ENCODE measurements around the gene OLIG1.

OLIG1 gene

DNA sequence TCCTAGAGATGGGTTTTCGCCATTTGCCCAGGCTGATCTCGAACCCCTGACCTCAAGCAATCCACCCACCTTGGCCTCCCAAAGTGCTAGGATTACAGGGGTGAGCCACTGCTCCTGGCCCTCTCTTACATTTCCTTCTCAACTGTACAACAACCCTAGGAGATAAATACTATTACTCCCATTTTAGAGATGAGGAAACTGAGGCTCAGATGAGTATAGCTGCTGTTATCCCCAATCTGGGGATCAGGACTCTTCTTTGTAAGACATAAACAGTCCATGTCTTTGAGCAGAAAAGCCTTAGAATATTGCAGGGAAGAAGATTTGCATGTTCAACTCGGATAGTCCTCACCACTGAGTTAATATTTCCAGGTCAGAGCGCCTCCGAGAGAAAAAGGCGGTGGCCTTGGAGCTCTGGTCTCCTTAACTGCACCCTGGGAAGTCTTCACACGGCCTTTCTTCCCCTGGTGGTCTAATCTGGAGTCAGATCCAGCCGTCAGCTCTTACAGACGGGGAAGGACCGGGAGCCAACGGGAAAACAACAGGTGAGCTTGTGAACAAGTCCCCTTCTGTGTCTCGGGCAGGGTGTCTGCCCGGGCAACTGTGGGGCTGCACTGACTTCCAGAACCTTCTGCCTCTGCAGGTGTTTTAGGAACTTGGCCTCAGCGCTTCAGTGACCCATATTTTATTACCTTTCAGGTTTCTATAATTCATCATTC is 5.9 kb upstream of the OLIG1 start:
- no peak for DNase-seq

DNA sequence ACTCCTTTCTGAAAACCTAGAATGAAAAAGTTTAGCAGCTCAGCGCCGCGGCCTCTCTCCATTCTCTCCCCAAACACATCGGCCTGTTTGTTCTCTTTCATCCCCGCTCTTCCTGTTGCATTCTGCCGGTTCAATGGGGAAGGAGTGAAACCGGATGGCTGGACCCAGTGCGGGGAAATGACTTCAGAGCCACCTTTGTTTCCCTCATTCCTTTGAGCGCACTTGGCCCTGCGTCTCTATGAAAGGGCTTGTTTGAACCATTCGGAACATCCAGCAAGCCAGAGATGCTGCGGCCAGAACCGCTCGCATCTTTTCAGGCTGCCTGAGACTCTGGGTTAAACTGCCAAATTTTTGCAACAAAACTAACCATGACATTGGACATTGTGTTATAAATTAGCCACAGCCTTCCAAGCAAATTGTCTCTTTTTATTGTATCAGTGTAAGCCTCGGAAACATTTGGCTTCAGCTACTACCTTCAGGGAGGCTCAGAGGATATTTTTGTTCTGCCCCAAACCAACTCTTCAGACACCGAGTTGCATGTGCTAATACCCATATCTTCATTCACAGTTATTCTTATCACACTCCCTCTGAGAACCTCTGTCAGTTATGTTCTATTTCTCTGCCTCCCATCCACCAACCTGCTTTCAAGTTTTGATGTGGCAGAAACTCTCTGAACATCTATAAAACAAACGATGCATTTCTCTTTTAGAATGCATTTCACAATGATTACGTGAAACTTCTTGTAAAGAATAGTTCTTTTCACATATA is 5.1 kb upstream of the OLIG1 start:
- DNase-seq: no peak

DNA sequence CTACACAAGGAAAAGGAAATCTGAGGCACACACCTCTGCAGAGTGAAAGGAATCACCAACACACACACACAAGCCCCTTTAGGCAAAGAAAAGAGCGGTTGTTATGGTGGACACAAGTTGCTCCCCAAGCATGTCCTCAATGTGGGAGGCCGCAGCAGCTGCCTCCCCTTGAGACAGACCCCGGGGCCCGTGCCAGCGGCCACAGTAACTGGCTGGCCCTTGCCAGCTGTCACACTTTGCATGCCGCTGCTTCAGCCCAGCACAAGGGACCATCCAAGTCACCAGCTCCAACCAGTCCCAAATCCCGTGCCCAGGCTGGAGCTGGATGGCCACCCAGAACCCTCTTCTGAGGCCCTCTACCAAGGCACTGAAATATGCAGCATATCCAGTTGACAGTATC is 2.9 kb upstream of the OLIG1 start:
- DNase-seq: no peak

DNA sequence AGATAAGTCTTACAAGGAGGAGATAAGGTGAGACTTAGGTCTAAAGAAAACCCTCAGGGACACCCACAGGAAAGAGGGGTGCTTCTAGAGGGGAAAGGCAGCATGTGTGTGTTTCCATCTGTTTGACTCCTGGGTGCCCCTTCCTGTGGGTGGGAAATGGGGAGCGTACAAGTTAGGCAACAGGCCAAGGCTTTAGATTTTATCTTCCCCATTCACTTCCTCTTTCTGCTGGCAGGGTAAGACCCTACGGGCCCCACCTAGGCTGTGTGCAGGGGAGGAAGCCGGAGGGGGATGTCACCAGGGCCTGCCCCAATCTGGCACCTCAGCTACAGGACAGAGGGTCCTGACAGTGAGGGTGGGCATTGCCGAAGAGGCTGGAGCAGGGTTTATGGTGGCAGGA is 2.5 kb upstream of the OLIG1 start:
- DNase-seq: no peak

DNA sequence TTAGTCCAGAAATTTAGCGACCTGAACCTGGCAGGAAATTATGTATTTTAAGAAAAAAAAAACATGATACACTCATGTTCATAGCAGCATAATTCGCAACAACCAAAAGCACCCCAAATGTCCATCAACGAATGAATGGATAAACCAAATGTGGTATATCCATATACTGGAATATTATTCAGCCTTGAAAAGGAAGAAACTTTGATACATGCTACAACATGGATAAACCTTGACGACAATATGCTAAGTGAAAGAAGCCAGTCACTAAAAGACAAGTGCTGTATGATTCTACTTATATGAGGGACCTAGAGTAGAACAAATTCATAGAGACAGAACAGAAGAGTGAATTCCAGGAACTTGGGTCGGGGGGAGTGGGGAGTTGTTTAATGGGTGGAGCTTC is 698 bp upstream of the OLIG1 start:
- no peak for DNase-seq

DNA sequence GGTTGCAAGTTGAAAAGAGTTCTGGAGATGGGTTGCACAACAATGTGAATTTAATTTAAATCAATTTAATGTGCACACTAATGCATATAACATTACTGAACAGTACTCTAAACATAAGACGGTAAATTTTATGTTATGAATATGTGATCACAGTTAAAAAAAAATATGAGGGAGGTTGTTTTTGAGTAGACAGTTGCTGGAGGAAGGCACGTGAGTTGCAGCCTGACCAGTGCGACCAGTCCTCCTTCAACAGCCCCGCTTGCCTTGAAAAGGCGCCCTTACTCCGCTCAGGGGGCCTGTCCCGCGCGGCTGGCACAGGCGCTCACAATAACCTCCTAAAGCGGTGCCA is 322 bp upstream of the OLIG1 start:
- DNase-seq: no peak

DNA sequence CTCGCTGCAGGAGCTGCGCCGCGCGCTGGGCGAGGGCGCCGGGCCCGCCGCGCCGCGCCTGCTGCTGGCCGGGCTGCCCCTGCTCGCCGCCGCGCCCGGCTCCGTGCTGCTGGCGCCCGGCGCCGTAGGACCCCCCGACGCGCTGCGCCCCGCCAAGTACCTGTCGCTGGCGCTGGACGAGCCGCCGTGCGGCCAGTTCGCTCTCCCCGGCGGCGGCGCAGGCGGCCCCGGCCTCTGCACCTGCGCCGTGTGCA is 730 bp downstream of the OLIG1 start:
- DNase-seq: no peak

DNA sequence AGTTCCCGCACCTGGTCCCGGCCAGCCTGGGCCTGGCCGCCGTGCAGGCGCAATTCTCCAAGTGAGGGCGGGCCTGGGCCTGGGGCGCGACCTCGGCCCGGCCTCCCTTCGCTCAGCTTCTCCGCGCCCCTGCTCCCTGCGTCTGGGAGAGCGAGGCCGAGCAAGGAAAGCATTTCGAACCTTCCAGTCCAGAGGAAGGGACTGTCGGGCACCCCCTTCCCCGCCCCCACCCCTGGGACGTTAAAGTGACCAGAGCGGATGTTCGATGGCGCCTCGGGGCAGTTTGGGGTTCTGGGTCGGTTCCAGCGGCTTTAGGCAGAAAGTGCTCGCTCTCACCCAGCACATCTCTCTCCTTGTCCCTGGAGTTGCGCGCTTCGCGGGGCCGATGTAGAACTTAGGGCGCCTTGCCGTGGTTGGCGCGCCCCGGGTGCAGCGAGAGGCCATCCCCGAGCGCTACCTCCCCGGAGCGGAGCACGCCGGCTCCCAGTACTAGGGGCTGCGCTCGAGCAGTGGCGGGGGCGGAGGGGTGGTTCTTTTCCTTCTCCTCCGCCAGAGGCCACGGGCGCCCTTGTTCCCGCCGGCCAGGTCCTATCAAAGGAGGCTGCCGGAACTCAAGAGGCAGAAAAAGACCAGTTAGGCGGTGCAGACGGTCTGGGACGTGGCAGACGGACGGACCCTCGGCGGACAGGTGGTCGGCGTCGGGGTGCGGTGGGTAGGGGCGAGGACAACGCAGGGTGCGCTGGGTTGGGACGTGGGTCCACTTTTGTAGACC is 1.2 kb downstream of the OLIG1 start:
- no peak for DNase-seq

DNA sequence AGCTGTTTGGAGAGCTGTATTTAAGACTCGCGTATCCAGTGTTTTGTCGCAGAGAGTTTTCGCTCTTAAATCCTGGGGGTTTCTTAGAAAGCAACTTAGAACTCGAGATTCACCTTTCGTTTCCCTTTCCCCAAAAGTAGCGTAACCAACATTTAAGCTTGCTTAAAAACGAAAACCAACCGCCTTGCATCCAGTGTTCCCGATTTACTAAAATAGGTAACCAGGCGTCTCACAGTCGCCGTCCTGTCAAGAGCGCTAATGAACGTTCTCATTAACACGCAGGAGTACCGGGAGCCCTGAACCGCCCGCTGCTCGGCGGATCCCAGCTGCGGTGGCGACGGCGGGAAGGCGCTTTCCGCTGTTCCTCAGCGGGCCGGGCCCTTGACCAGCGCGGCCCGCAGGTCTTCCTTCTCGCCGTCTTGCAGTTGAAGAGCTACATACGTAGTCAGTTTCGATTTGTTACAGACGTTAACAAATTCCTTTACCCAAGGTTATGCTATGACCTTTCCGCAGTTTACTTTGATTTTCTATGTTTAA is 1.9 kb downstream of the OLIG1 start:
- no peak for DNase-seq

DNA sequence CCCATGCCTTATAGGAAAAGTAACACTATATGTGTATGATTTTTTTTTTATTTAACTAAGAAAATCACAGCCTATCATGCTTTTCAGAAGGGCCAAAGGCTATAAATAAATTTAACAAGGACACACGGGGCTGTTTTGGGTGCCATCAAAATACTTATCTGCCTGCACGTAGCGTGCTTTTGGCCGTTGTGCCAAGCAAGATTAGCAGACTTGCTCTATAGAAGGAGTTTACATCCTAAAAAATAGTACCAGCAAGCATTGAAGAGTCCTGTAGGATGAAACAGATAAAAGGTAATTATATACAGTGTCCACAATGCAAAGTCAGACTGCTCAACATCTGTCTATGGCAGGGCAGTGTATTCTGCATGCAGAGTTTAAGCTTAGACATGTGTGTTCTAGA is 3.7 kb downstream of the OLIG1 start:
- no peak for DNase-seq

DNA sequence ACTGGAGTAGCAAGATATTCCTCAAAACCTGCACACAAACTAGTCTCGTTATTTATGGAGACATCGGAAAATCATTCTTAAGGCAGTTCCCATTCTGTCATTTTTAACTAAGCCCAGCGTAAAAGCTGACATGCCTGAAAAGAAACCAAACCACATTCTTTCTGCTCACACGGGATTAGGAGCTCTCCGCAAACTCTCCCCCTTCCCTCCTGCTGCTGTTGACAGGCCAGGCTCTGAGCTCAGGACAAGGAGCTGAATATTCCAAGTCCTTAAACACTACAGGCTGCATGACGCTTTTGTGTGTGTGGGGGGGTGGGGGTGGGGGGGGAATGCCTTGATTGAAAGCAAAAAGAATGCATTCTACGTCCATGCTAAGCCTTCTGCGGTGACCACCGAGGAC is 5.2 kb downstream of the OLIG1 start:
- DNase-seq: no peak

DNA sequence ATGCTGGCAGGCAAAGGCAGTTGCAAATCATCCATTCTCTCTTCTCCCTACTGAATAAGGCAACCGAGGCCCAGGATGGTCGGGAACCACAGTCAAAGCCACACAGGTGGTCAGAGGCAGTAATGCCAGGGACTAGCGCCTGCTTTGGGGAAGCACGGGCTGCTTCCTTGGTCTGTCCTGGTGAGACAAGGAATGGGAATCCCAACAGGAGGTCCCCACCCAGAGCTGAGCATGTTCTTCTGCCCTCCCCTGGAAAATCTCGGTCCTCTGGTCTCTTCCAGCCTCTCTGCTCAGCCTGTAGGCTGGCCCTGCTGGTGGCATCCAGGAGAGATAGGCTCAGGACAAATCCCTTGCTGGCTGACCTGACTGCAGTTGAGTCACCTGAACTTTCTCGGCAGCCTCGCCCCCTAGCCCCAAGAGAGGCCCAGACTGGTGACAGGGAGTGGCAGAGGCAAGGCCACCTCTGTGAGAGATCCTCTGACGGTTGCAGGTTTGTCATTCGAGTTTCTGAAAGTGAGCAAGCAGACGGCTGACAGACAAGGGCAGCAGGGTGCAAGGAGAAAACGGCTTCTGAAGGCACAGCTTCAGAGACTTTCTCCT is 5.8 kb downstream of the OLIG1 start:
- no peak for DNase-seq

DNA sequence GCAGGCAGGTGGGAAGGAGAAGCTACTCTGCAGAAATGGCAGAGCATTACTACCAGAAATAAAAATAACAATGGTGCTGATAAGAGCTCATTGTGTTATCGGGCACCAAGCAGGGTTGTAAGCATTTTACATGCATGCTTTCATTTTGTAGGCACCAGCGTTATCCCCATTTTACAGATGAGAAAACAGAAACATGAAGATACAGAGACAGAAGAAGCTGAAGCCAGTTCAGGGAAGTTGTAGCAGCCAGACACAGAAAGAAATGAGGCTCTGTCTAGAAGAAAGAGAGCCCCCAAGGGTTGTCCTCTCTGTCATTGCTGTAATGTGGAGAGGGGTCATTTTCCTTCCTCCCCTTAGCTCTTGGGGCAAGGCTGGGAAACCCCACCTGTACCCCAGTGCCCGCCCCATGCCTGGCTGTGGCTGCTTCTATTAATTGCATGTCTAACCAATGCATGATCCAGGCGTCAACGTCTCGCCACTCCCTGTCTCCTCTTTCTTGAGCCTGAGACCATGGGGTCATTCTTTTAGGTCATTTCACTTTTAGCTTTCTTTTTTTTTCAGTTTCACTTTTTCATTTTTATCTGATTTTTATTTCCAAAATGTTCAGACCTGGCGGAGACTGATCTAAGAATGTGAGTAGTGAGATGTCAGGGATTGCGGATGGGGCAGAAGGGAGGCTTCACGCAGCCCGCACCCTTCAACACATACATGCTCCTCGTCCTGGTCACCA is 6.8 kb downstream of the OLIG1 start:
- no peak for DNase-seq

DNA sequence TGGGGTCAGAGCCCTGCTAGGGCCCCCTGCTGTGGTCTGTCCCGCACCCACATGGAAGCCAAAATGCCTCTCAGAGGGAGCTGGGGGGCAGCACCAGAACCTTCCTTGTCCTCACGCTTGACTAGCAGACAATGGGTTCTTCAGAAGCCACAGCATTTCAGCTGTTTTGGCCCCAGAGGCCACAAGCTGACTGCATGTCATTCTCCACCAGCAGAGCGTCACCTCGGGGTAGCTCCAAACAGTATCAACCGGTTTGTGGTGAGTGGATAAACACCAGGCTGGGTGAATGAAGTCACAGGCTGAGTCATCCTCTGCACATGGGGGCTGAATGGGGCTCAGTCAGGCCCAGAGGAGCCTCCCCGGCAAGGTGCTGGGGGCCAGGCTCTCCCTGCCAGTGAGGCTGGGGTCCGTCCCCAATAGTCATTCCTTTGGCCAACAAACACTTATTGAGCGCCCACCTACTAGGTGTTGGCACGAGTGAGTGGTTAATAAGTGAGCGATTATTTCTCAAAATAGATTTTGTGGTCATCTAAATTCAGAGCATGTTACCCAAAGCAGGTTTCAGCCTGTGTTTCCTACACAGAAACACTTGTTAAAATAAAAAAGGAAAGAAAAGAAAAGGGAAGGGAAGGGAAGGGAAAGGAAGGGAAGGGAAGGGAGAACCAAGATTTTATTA is 9.1 kb downstream of the OLIG1 start:
- no peak for DNase-seq

DNA sequence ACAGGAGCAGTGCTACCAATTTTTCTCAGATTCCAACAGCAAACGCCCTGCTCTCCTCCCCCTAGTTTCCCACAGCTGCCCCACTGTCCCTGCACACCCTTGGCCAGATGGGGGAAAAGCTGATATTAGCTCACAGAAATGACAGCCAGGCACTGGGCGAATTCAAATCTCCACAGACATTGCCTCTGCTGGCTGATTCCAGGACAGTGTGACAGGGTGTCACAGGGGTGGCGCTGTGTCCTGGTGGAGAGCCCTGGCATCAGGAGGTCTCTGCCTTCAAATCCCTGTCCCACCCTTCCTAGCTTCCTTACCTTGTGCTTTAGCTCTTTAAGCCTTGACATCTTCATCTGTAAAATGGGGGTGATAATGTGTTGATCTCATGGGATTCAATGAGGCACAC is 10.4 kb downstream of the OLIG1 start:
- DNase-seq: no peak

DNA sequence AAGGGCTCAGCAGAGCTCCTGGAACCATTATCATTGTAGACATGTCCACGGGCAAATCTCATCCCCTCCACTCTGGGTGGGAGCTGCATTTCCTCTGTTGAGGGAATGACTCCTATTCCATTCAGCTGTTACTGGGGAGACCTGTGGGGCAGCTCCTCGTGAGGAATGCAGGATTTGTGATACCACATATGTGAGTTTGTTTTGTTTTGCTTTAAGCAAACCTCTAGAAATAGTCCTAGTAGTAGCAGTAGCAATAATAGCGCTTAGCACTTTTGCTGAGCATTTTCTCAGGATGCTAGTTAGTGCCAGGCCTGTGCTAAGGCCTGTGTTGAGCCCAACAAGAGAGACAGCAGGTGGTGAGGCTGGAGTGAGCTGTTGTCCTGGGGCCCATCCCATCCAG is 10.8 kb downstream of the OLIG1 start:
- no peak for DNase-seq

DNA sequence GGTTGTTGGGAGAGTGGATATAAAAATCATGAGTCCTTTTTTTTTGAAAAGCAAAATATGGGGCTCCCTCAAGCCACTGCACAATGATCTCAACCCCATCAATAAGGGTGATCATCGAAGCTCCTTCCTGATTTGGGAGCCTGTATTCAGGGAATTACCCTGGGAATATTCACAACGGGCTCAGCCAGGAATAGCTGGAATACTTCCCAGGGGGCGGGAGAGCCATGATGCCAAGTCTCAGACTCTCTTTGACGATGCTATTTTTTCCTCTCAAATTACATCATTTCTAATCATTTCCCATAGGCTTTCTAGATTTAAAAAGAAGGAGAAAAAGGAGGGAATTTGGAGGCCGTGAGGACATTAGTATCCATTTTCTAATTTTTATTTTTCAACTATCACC is 18.4 kb downstream of the OLIG1 start:
- no peak for DNase-seq

DNA sequence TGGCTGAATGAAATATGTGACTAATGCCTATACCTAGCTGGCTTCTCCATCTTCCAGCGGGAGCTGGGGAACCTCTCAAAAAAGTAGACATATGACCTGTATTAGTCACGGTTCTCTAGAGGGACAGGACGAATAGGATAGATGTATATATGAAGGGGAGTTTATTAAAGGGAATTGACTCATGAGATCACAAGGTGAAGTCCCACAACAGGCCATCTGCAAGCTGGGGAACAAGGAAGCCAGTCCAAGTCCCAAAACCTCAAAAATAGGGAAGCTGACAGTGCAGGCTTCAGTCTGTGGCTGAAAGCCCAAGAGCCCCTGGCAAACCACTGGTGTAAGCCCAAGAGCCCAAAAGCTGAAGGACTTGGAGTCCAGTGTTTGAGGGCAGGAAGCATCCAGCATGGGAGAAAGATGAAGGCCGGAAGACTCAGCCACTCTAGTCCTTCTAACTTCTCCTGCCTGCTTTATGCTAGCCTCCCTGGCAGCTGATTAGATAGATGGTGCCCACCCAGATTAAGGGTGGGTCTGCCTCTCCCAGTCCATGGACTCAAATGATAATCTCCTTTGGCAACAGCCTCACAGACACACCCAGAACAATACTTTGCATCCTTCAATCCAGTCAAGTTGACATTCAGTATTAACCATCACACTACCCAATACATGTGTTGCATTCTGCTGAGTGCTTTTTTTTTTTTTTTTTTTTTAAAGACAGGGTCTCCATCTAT is 19.6 kb downstream of the OLIG1 start:
- DNase-seq: no peak

DNA sequence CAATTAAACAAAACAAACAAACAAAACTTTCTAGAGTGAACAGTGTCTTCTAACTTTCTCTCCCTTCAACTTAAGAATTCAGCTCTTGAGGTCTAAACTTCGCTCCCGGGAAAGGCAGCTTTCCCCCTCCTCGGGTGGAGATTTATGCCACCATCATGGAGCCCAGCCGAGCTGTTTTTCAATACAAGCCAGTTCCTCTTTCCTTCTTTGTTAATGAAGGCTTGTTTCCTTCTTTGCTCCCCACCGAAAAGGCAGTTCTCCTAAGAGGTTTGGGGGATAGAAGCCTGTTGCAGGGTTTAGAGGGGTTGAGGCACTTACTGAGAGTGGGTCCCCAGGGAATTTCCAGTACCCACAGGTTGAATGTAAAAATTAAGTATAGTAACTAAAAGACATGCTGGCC is 26.5 kb downstream of the OLIG1 start:
- DNase-seq: no peak

DNA sequence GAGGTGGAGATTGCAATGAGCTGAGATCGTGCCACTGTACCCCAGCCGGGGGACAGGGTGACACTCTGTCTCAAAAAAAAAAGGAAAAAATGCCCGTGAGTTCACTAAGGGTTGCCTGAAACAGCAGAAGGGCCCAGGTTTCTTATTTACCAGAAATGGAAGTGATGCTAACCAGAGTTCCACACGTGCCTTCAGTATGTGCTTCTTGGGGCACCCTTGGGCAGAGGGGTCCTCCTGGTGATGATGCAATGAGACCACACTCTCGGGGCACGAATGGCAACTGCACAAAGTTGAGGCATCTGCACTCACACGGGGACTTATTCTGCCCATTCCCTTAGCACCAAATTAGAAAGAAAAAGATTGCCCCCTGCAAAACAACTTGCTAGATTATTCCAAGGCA is 29.2 kb downstream of the OLIG1 start:
- DNase-seq: no peak

DNA sequence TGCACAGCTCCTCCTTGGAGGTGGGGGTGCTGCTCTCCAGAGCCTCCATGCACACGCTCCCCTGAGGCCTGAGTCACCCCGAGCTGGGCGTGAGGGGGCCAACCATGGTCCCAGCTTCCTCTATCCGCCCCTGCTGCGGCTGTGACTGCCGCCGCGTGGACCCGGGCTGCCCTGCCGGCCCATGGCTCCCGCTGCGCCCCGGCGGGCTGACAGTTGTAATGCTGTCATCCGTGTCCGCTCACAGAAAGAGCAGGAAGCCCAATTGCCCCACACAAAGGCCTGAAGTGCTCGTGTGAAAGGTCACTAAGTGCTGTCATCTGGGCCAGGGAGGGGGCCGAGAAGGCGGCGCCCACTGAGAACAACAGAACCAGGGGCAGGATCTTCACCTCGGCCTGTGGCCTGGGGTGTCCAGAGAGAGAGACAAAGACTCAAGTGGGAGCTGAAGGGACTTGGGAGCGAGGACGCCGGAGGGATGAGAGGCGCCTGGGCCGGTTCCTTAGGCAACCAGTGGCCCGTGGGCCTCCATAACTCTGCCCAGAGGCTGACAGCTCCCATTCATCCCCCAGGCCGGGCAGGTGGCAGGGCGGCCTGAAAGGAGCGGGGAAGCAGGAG is 31.5 kb downstream of the OLIG1 start:
- no peak for DNase-seq

All from NCI-H2107 (cell line).